B cell (primary cell): Measurements from ENCODE around the gene UBE4A. TPM values are rescaled to one million over a fixed set of nuclear protein-coding genes. Genes with fewer than 3 reads are reported as not detected.

Experiments used
- ATAC-seq: fragments of 200-7000 bp; cut with Tn5 transposase; one replicate; pipeline ENCODE4 v1.10.0; 2021; ENCODE audit warnings: low read depth, mild to moderate bottlenecking, moderate number of reproducible peaks, moderate library complexity
- CTCF ChIA-PET: fragments of 350-600 bp; sonication (Branson Sonifier 250); formaldehyde crosslinking; loops from one replicate; lab custom pipeline; 2021; ENCODE audit warnings: antibody characterized with exemption, inconsistent platforms; lab: Charles Lee
- POLR2A ChIA-PET: fragments of 350-600 bp; sonication (Branson Sonifier 250); formaldehyde crosslinking; loops from one replicate; lab custom pipeline; 2021; ENCODE audit warnings: antibody characterized with exemption; lab: Charles Lee
- DNase-seq: peaks from one replicate; pipeline ENCODE4 v3.0.0; 2013
- H2AFZ ChIP-seq: 2 replicates; pipeline ENCODE4 v1.6.1; 2012; ENCODE audit warnings: mild to moderate bottlenecking, low read depth, low read length; ENCODE audit not compliant: insufficient read depth, poor library complexity, severe bottlenecking
- H3K27ac ChIP-seq, 2 donors: 1 replicate in 1 of 2; 2 replicates in 1 of 2; pipeline ENCODE4 v1.5.1; 2012 to 2013; ENCODE audit warnings: low read length in 2 of 2, mild to moderate bottlenecking in 2 of 2, moderate library complexity in 1 of 2
- H3K27me3 ChIP-seq, 4 experiments: fragments of 200-600 bp in 1 of 4; sonication (generic) in 1 of 4; replicated peaks in 1 of 4; 1 replicate in 2 of 4; 2 replicates in 2 of 4; pipeline versions ENCODE4 v1.6.1 to v1.7.0; 2013 to 2016; ENCODE audit warnings: low read length in 3 of 4, mild to moderate bottlenecking in 2 of 4, mixed read lengths in 1 of 4, moderate library complexity in 1 of 4; ENCODE audit not compliant: insufficient read depth in 4 of 4, control insufficient read depth in 3 of 4; ENCODE audit errors: control extremely low read depth in 1 of 4
- H3K36me3 ChIP-seq, 2 experiments: replicated peaks in 1 of 2; 1 replicate in 1 of 2; 2 replicates in 1 of 2; pipeline versions ENCODE4 v1.6.1 to v1.7.1; 2013; ENCODE audit warnings: low read length in 1 of 2; ENCODE audit not compliant: insufficient read depth in 2 of 2, control insufficient read depth in 1 of 2; ENCODE audit errors: control extremely low read depth in 1 of 2, extremely low read depth in 1 of 2
- H3K4me1 ChIP-seq, 2 donors: fragments of 200-600 bp in 1 of 2; sonication (generic) in 1 of 2; 1 replicate in 1 of 2; 2 replicates in 1 of 2; pipeline versions ENCODE4 v1.5.1 to v1.6.1; 2013 to 2017; ENCODE audit warnings: low read length in 2 of 2; ENCODE audit not compliant: control insufficient read depth in 2 of 2, insufficient read depth in 2 of 2
- H3K4me2 ChIP-seq: replicated peaks from 2 replicates; pipeline ENCODE3; 2012; ENCODE audit warnings: mild to moderate bottlenecking, low read depth, low read length; ENCODE audit not compliant: poor library complexity, severe bottlenecking
- H3K4me3 ChIP-seq, 5 experiments: fragments of 200-600 bp in 1 of 5; sonication (generic) in 1 of 5; 1 replicate in 3 of 5; 2 replicates in 2 of 5; pipeline versions ENCODE4 v1.5.1 to v1.7.0; 2011 to 2016; ENCODE audit warnings: low read length in 4 of 5, mild to moderate bottlenecking in 4 of 5, low read depth in 2 of 5, control low read depth in 1 of 5, moderate library complexity in 1 of 5; ENCODE audit not compliant: insufficient read depth in 1 of 5; ENCODE audit errors: control extremely low read depth in 1 of 5, extremely low read depth in 1 of 5
- H3K79me2 ChIP-seq: fragments of 200-600 bp; sonication (generic); one replicate; pipeline ENCODE4 v1.6.0; 2016; ENCODE audit warnings: low read length; ENCODE audit not compliant: control insufficient read depth, insufficient read depth
- H3K9ac ChIP-seq: fragments of 200-600 bp; sonication (generic); 2 replicates; pipeline ENCODE4 v1.6.1; 2017; ENCODE audit warnings: mild to moderate bottlenecking, low read length, moderate library complexity
- H3K9me3 ChIP-seq, 3 donors: one replicate each; pipeline versions ENCODE4 v1.6.1 to v1.7.1; 2013; ENCODE audit warnings: low read length in 2 of 3; ENCODE audit not compliant: control insufficient read depth in 2 of 3, insufficient read depth in 1 of 3; ENCODE audit errors: control extremely low read depth in 1 of 3
- H4K20me1 ChIP-seq: 2 replicates; pipeline ENCODE4 v1.6.0; 2012; ENCODE audit warnings: mild to moderate bottlenecking, low read length; ENCODE audit not compliant: insufficient read depth, control insufficient read depth, poor library complexity, severe bottlenecking
- H3K27ac Mint-ChIP-seq: one replicate; pipeline ENCODE4 v1.8.0; 2021; ENCODE audit warnings: mixed read lengths
- H3K27me3 Mint-ChIP-seq: one replicate; pipeline ENCODE4 v1.8.0; 2021; ENCODE audit warnings: mixed read lengths
- H3K4me1 Mint-ChIP-seq: one replicate; pipeline ENCODE4 v1.8.0; 2021; ENCODE audit warnings: mixed read lengths
- H3K4me3 Mint-ChIP-seq: one replicate; pipeline ENCODE4 v1.8.0; 2021; ENCODE audit warnings: mixed read lengths
- H3K9me3 Mint-ChIP-seq: one replicate; pipeline ENCODE4 v1.8.0; 2022; ENCODE audit warnings: mixed read lengths; ENCODE audit not compliant: insufficient read depth
- EZH2 ChIP-seq: IDR thresholded peaks from 2 replicates; pipeline ENCODE4 v1.6.1; 2012; ENCODE audit warnings: borderline replicate concordance, low read depth, mild to moderate bottlenecking, moderate library complexity, low read length; ENCODE audit not compliant: insufficient read depth, poor library complexity, severe bottlenecking
- WGBS: methylation state at CpG from one replicate; pipeline ENCODE4 v1.1.5; 2013; ENCODE audit warnings: missing lambda C conversion rate; ENCODE audit not compliant: insufficient coverage; 5-methylcytosine and 5-hydroxymethylcytosine counted together
- intact Hi-C: fragments of 100-400 bp; cut with micrococcal nuclease; formaldehyde crosslinking; loops from one replicate; pipeline ENCODE4 v1.10.0; 2022
- polyA plus RNA-seq: library from polyadenylated mRNA; depleted of rRNA; stranded (reverse); fragments of >200 nt; gene quantifications from 2 replicates; pipeline ENCODE4 v1.2.3, GENCODE V29; 2012
- total RNA-seq, 2 donors: library from RNA; stranded (reverse); fragments of 120-200 nt in 1 of 2; gene quantifications; 1 replicate in 1 of 2; 2 replicates in 1 of 2; pipeline versions ENCODE4 v1.2.3 to v1.2.4, GENCODE V29; 2013 to 2022
- TF ChIP-seq, protein P1 (sequence below): fragments of 200-600 bp; IDR thresholded peaks from one replicate; pipeline ENCODE4 v1.8.0; 2022; ENCODE audit warnings: antibody characterized with exemption, mild to moderate bottlenecking

Gene UBE4A
- total and polyA plus RNA-seq, 2 donors (not counting 1 experiment from before 2014, with no cell fraction given), result 14.7 to 37.3 TPM

GRCh38 chr11:118334745-118335144, 24.7 kb upstream of the UBE4A start:
- H3K27me3 ChIP-seq, result no peaks in the 10 kb centered on the region
- H3K9me3 Mint-ChIP-seq, result no peaks in the 10 kb centered on the region
- H3K27ac Mint-ChIP-seq, result no peak overlapping the region
- ChIA-PET CTCF (no interaction called here), POLR2A (interaction anchor here (0.6 to 0.7 kb wide), 2 partner anchors 942 to 1140 kb away, joined by 5 to 7 read pairs; no protein-coding TSS in a partner anchor)
- intact Hi-C loops, result no loop called here
- no peaks in the 10 kb centered on the region for H3K79me2 ChIP-seq
- H3K9ac ChIP-seq, result no peak overlapping the region
- H3K27ac ChIP-seq, result no peak overlapping the region
- DNase-seq (no peak), ATAC-seq (no peak)
- no CpG with 5 or more reads among the region's 1 CpG for WGBS
- peaks cover 12% of the 10 kb centered on the region for H3K4me1 Mint-ChIP-seq
- H3K36me3 ChIP-seq, result no peaks in the 10 kb centered on the region
- no peaks in the 10 kb centered on the region for H4K20me1 ChIP-seq
- H2AFZ ChIP-seq, result no peak overlapping the region
- H3K4me1 ChIP-seq, result peaks cover 9 to 11% of the 10 kb centered on the region in 2 donors
- H3K27me3 Mint-ChIP-seq, result no peaks in the 10 kb centered on the region
- TF ChIP-seq EZH2, result no peak
- TF ChIP-seq, protein P1, sequence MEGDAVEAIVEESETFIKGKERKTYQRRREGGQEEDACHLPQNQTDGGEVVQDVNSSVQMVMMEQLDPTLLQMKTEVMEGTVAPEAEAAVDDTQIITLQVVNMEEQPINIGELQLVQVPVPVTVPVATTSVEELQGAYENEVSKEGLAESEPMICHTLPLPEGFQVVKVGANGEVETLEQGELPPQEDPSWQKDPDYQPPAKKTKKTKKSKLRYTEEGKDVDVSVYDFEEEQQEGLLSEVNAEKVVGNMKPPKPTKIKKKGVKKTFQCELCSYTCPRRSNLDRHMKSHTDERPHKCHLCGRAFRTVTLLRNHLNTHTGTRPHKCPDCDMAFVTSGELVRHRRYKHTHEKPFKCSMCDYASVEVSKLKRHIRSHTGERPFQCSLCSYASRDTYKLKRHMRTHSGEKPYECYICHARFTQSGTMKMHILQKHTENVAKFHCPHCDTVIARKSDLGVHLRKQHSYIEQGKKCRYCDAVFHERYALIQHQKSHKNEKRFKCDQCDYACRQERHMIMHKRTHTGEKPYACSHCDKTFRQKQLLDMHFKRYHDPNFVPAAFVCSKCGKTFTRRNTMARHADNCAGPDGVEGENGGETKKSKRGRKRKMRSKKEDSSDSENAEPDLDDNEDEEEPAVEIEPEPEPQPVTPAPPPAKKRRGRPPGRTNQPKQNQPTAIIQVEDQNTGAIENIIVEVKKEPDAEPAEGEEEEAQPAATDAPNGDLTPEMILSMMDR, result no peak
- no peaks in the 10 kb centered on the region for H3K9me3 ChIP-seq
- no peak overlapping the region for H3K4me2 ChIP-seq
- no peak overlapping the region for H3K4me3 ChIP-seq
- H3K4me3 Mint-ChIP-seq, result no peak overlapping the region

- ChIA-PET POLR2A (no interaction called here), CTCF (interaction anchor here (0.6 kb wide), 2 partner anchors 10 to 140 kb away, joined by 3 to 6 read pairs; no protein-coding TSS in a partner anchor)
- H3K9me3 Mint-ChIP-seq, result no peaks in the 10 kb centered on the region
- H3K9ac ChIP-seq, result no peak overlapping the region
- WGBS, result 44% methylated on average over 7 of the region's 7 CpGs
- TF ChIP-seq EZH2, result no peak
- peaks cover 12% of the 10 kb centered on the region for H3K4me1 Mint-ChIP-seq
- H3K9me3 ChIP-seq, result no peaks in the 10 kb centered on the region
- H3K27ac ChIP-seq, result peak overlapping the region in 1 of 2 donors; percentile 39
- intact Hi-C loops, result no loop called here
- H3K4me3 ChIP-seq, result no peak overlapping the region
- no peaks in the 10 kb centered on the region for H3K27me3 ChIP-seq
- H3K79me2 ChIP-seq, result no peaks in the 10 kb centered on the region
- peaks cover 9 to 11% of the 10 kb centered on the region in 2 donors for H3K4me1 ChIP-seq
- ATAC-seq, result peak; percentile 49
- H3K27me3 Mint-ChIP-seq, result no peaks in the 10 kb centered on the region
- no peaks in the 10 kb centered on the region for H3K36me3 ChIP-seq
- peak overlapping the region; percentile 26 for H2AFZ ChIP-seq
- no peaks in the 10 kb centered on the region for H4K20me1 ChIP-seq
- peak overlapping the region; percentile 36 for H3K4me3 Mint-ChIP-seq
- peak overlapping the region; percentile 42 for H3K4me2 ChIP-seq
- DNase-seq, result peak; percentile 33
- H3K27ac Mint-ChIP-seq, result peak overlapping the region; percentile 81
Measured at GRCh38 chr11:118338637-118339061, 20.8 kb upstream of the UBE4A start.
